Measurements from ENCODE around the gene EP300.

DNA sequence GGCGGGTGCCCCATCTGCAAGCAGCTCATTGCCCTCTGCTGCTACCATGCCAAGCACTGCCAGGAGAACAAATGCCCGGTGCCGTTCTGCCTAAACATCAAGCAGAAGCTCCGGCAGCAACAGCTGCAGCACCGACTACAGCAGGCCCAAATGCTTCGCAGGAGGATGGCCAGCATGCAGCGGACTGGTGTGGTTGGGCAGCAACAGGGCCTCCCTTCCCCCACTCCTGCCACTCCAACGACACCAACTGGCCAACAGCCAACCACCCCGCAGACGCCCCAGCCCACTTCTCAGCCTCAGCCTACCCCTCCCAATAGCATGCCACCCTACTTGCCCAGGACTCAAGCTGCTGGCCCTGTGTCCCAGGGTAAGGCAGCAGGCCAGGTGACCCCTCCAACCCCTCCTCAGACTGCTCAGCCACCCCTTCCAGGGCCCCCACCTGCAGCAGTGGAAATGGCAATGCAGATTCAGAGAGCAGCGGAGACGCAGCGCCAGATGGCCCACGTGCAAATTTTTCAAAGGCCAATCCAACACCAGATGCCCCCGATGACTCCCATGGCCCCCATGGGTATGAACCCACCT is 84.7 kb downstream of the EP300 start:
- TF ChIP-seq CTCF (IDR thresholded peaks at IDR 0.05) = no peak
- no peak for TF ChIP-seq POLR2A (IDR thresholded peaks at IDR 0.05)
- no peak for TF ChIP-seq POLR2AphosphoS5 (IDR thresholded peaks at IDR 0.05)

All from prostate gland (tissue), 2 donors.